ENCODE measurements around the gene TRRAP.

Gene TRRAP

GRCh38 chr7:98985406-98985805, 107.1 kb downstream of the TRRAP start:
- ATAC-seq (ENCODE audit: low read depth) (no peak), DNase-seq (ENCODE audit: low spot score in 2 of 2) (no peak)
- Mint-ChIP-seq H3K27ac (peak overlapping the region; percentile 11), H3K4me3 (no peak overlapping the region), H3K27me3 (no peaks in the 10 kb centered on the region), H3K9me3 (peaks cover 6% of the 10 kb centered on the region), H3K4me1 (no peaks in the 10 kb centered on the region), H3K36me3 (peaks cover 61% of the 10 kb centered on the region)

- H3K27ac Mint-ChIP-seq: no peak overlapping the region
- H3K9me3 Mint-ChIP-seq: peaks cover 6% of the 10 kb centered on the region
- H3K4me1 Mint-ChIP-seq: no peaks in the 10 kb centered on the region
- no peak overlapping the region for H3K4me3 Mint-ChIP-seq
- no peak for DNase-seq (ENCODE audit: low spot score in 2 of 2)
- H3K27me3 Mint-ChIP-seq: no peaks in the 10 kb centered on the region
- no peak for ATAC-seq (ENCODE audit: low read depth)
- peaks cover 59% of the 10 kb centered on the region for H3K36me3 Mint-ChIP-seq
Observed at GRCh38 chr7:98985945-98986344, 107.6 kb downstream of the TRRAP start.

- H3K27me3 Mint-ChIP-seq: no peaks in the 10 kb centered on the region
- H3K9me3 Mint-ChIP-seq: peaks cover 6% of the 10 kb centered on the region
- peaks cover 57% of the 10 kb centered on the region for H3K36me3 Mint-ChIP-seq
- H3K4me1 Mint-ChIP-seq: no peaks in the 10 kb centered on the region
- H3K27ac Mint-ChIP-seq: no peak overlapping the region
- DNase-seq (ENCODE audit: low spot score in 2 of 2) (no peak), ATAC-seq (ENCODE audit: low read depth) (no peak)
- no peak overlapping the region for H3K4me3 Mint-ChIP-seq
Observed at GRCh38 chr7:98988641-98989040, 110.3 kb downstream of the TRRAP start.

DNA sequence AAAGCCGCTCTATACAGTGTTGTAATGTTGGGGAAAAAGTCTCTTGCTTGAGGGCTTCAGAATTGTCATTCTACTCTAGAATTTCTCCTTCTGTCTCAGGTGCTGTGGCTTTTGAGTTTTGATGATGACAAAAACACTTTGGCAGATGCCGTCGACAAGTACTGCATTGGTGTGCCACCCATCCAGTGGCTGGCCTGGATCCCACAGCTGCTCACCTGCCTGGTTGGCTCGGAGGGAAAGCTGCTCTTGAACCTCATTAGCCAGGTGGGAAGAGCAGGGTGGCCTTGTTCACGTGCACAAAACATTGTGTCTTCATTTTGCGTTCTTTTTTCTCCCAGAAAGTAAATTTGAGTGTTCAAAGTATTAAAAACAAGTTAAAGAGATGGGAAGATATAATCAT, 112.0 kb downstream of the TRRAP start:
- DNase-seq (ENCODE audit: low spot score in 2 of 2): no peak
- no peak overlapping the region for H3K27ac Mint-ChIP-seq
- no peaks in the 10 kb centered on the region for H3K27me3 Mint-ChIP-seq
- peaks cover 49% of the 10 kb centered on the region for H3K36me3 Mint-ChIP-seq
- H3K4me3 Mint-ChIP-seq: no peak overlapping the region
- ATAC-seq (ENCODE audit: low read depth): no peak
- H3K9me3 Mint-ChIP-seq: peaks cover 6% of the 10 kb centered on the region
- H3K4me1 Mint-ChIP-seq: no peaks in the 10 kb centered on the region

GRCh38 chr7:98991141-98991540, 112.8 kb downstream of the TRRAP start:
- ATAC-seq (ENCODE audit: low read depth): no peak
- H3K4me3 Mint-ChIP-seq: no peak overlapping the region
- no peak for DNase-seq (ENCODE audit: low spot score in 2 of 2)
- H3K36me3 Mint-ChIP-seq: peaks cover 50% of the 10 kb centered on the region
- peaks cover 4% of the 10 kb centered on the region for H3K9me3 Mint-ChIP-seq
- H3K27me3 Mint-ChIP-seq: no peaks in the 10 kb centered on the region
- peaks cover 7% of the 10 kb centered on the region for H3K4me1 Mint-ChIP-seq
- H3K27ac Mint-ChIP-seq: no peak overlapping the region

GRCh38 chr7:98992076-98992475, 113.7 kb downstream of the TRRAP start:
- peaks cover 43% of the 10 kb centered on the region for H3K36me3 Mint-ChIP-seq
- DNase-seq (ENCODE audit: low spot score in 2 of 2): no peak

GRCh38 chr7:98993024-98993897, 114.9 kb downstream of the TRRAP start:
- ATAC-seq (ENCODE audit: low read depth) (no peak), DNase-seq (ENCODE audit: low spot score in 2 of 2) (no peak)
- no peaks in the 10 kb centered on the region for H3K9me3 Mint-ChIP-seq
- peaks cover 35% of the 10 kb centered on the region for H3K36me3 Mint-ChIP-seq
- H3K27me3 Mint-ChIP-seq: no peaks in the 10 kb centered on the region
- H3K4me1 Mint-ChIP-seq: peaks cover 7% of the 10 kb centered on the region
- H3K27ac Mint-ChIP-seq: no peak overlapping the region
- no peak overlapping the region for H3K4me3 Mint-ChIP-seq

More at GRCh38 chr7:98992076-98992475, 113.7 kb downstream of the TRRAP start:
- no peak overlapping the region for H3K27ac Mint-ChIP-seq
- no peaks in the 10 kb centered on the region for H3K9me3 Mint-ChIP-seq
- no peak overlapping the region for H3K4me3 Mint-ChIP-seq
- ATAC-seq (ENCODE audit: low read depth): no peak
- H3K4me1 Mint-ChIP-seq: peaks cover 7% of the 10 kb centered on the region
- no peaks in the 10 kb centered on the region for H3K27me3 Mint-ChIP-seq

GRCh38 chr7:98994046-98994944, 116.0 kb downstream of the TRRAP start:
- Mint-ChIP-seq H3K36me3 (peaks cover 34% of the 10 kb centered on the region), H3K27me3 (no peaks in the 10 kb centered on the region), H3K4me3 (no peak overlapping the region), H3K9me3 (no peaks in the 10 kb centered on the region), H3K4me1 (peaks cover 7% of the 10 kb centered on the region), H3K27ac (no peak overlapping the region)
- ATAC-seq (ENCODE audit: low read depth) (no peak), DNase-seq (ENCODE audit: low spot score in 2 of 2) (no peak)

GRCh38 chr7:98995111-98995510, 116.8 kb downstream of the TRRAP start:
- Mint-ChIP-seq H3K9me3 (no peaks in the 10 kb centered on the region), H3K4me3 (no peak overlapping the region), H3K4me1 (peaks cover 7% of the 10 kb centered on the region), H3K27me3 (no peaks in the 10 kb centered on the region), H3K27ac (no peak overlapping the region), H3K36me3 (peaks cover 35% of the 10 kb centered on the region)
- ATAC-seq (ENCODE audit: low read depth): no peak
- no peak for DNase-seq (ENCODE audit: low spot score in 2 of 2)

DNA sequence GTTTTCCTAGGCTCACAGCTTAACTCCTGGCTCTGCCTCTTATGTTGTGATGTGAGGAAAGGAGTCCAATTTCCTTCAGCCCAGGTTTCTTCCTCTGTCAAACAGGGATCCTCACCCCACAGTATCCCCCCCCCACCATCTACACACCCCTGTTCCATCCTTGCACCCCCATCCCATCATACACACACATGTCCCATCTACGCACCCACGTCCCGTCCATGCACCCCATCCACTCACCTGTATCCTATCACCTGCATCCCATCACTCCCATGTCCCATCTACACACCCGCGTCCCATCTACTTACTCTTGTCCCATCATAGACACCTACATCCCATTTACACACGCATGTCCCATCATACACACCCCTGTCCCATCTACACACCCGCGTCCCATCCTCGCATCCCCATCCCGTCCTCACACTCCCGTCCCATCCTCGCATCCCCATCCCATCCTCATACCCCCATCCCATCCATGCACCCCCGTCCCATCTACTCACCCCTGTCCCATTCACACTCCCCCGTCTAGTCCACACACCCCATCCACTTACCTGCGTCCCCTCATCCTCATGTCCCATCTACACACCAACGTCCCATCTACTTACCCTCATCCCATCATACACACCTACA, 117.3 kb downstream of the TRRAP start:
- H3K27me3 Mint-ChIP-seq: no peaks in the 10 kb centered on the region
- H3K9me3 Mint-ChIP-seq: no peaks in the 10 kb centered on the region
- peaks cover 7% of the 10 kb centered on the region for H3K4me1 Mint-ChIP-seq
- H3K27ac Mint-ChIP-seq: no peak overlapping the region
- DNase-seq (ENCODE audit: low spot score in 2 of 2): no peak
- H3K4me3 Mint-ChIP-seq: no peak overlapping the region
- H3K36me3 Mint-ChIP-seq: peaks cover 35% of the 10 kb centered on the region
- no peak for ATAC-seq (ENCODE audit: low read depth)

DNA sequence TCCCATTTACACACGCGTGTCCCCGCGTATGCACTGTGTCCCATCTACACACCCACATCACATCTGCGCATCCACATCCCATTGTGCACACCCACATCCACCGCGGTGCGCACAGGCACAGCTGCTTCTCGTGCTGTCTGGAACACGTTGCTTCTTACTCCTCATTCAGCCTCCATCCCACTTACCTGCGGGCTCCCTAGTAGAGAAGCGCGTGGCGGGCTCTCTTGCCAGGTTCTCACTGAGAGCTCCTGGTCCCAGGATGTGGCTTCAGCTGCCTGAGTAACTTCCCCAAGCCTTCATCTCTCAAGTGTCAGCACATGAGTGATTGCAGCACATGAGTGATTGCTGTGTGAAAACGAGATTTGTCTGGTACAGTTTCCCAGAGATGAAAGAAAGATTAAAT, 117.8 kb downstream of the TRRAP start:
- no peaks in the 10 kb centered on the region for H3K27me3 Mint-ChIP-seq
- DNase-seq (ENCODE audit: low spot score in 2 of 2) (no peak), ATAC-seq (ENCODE audit: low read depth) (no peak)
- no peak overlapping the region for H3K4me3 Mint-ChIP-seq
- H3K9me3 Mint-ChIP-seq: no peaks in the 10 kb centered on the region
- H3K36me3 Mint-ChIP-seq: peaks cover 40% of the 10 kb centered on the region
- peaks cover 7% of the 10 kb centered on the region for H3K4me1 Mint-ChIP-seq
- H3K27ac Mint-ChIP-seq: no peak overlapping the region

- no peak for ATAC-seq (ENCODE audit: low read depth)
- H3K36me3 Mint-ChIP-seq: peaks cover 32% of the 10 kb centered on the region
- peaks cover 7% of the 10 kb centered on the region for H3K4me1 Mint-ChIP-seq
- no peak overlapping the region for H3K27ac Mint-ChIP-seq
- no peak for DNase-seq (ENCODE audit: low spot score in 2 of 2)
- H3K4me3 Mint-ChIP-seq: no peak overlapping the region
- H3K27me3 Mint-ChIP-seq: no peaks in the 10 kb centered on the region
- no peaks in the 10 kb centered on the region for H3K9me3 Mint-ChIP-seq
Observed at GRCh38 chr7:98997846-98998245, 119.5 kb downstream of the TRRAP start.

DNA sequence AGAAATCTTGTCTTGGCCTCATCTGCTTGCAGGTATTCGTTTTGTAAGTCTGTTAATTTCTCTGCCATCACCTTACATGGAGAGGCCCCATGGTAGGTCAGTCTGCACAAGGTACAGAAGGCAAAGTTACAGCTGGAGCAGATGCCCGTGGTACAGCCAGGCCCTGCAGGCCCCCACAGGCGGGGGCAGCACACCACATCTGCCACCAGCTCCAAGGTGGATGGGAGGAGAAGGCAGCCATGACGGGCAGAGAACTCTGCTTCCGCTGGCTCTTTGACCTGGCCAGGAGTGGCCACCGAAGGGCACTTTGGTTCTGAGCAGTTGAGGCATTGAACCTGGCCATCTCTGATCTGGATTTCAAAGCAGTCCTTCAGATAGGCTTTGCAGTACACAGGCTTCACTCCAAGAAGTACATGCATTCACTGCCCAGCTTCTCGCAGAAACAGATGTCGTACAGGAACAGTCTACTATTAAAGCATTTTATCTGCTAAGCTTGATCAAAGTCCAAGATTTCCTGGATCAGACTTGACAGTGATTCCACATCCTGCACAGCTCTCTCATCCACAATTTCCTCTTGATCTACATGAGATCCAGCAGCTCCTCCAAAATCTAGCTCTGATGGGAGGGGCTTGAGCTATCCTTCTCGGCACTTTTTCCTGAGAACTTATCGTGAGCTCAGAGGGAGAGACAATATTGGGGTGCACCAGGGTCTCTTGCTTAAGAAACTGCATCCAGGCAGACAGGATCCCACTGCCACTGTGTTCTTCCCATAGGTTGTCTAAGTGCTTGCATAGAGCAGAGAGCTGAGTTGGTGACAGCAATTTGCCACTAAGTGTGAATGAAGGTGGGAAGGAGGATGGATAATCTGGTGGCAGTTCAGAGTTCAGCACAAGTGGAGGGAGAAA, 120.7 kb downstream of the TRRAP start:
- H3K36me3 Mint-ChIP-seq: peaks cover 32% of the 10 kb centered on the region
- H3K4me1 Mint-ChIP-seq: peaks cover 7% of the 10 kb centered on the region
- no peaks in the 10 kb centered on the region for H3K9me3 Mint-ChIP-seq
- no peak for ATAC-seq (ENCODE audit: low read depth)
- peak overlapping the region; percentile 28 for H3K27ac Mint-ChIP-seq
- DNase-seq (ENCODE audit: low spot score in 2 of 2): no peak
- no peak overlapping the region for H3K4me3 Mint-ChIP-seq
- H3K27me3 Mint-ChIP-seq: no peaks in the 10 kb centered on the region
